CD4-positive, alpha-beta T cell treated with Interleukin-6 at 100 ng/mL for 8 hours (primary cell): Measurements from ENCODE around the gene ZNRD2.

Experiments
- DNase-seq: peaks from one replicate; pipeline ENCODE4 v3.0.0-alpha.2; 2020; ENCODE audit warnings: mixed read lengths, low spot score

Gene ZNRD2

GRCh38 chr11:65555693-65556231 lies 14.5 kb upstream of the ZNRD2 start:
- DNase-seq = no peak

- no peak for DNase-seq
Observed at GRCh38 chr11:65556470-65557279, 13.6 kb upstream of the ZNRD2 start.

GRCh38 chr11:65557280-65558001 lies 12.8 kb upstream of the ZNRD2 start:
- DNase-seq = no peak

DNA sequence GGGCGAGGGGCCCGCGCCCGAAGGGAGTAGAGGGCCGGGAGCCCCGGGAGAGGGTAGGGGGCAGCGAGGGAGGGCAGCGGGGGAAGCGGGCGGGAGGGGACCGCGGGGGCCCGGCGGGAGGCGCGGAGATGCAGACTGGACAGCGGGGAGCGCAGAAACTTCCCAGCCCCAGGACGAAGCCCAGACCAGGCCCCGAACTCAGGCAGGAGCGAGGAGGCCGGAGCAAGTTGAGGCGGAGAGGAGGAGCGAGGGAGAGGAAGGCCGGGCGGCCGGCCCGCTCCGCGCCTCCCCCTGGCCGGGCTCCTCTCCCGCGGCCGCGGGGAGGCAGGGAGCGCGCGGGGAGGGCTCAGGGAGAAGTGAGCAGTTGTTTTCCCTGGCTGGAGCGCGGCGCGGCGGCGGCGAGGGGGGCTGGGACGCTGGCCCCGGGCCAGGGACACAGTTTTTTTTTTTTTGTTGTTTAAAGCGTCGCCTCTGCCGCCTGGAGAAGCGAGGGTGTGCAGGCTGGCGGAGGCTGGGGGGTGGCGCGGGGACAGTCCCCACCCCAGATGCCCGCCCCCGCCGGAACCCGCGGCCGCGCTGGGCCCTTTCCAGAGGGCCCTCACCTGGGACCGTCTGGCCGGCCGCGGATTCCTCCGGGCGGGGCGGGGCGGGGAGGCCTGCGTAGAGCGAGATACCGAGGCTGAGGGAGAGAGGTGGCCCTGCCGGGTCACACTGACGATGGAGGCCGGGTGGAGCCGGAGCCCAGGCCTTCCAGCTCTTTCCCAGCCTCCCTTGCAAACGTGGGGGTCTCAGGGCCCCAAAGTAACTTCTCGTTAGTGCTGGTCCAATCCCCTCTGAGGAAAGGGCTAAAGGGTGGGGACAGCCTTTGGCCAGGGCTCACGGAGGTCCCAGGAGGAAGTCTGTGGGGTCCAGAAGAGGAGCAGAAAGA lies 12.0 kb upstream of the ZNRD2 start, which contains the start of gene LTBP3:
Gene LTBP3 (minus strand): TSS at position 358 of the 928 bp plus-strand sequence. CDS start 400 bp downstream, outside the sequence.
- peak; percentile 32 for DNase-seq

GRCh38 chr11:65558930-65559509 lies 11.3 kb upstream of the ZNRD2 start:
- no peak for DNase-seq

GRCh38 chr11:65559535-65559934 lies 10.7 kb upstream of the ZNRD2 start:
- DNase-seq = no peak

- no peak for DNase-seq
Observed at GRCh38 chr11:65559951-65560537, 10.2 kb upstream of the ZNRD2 start.

DNA sequence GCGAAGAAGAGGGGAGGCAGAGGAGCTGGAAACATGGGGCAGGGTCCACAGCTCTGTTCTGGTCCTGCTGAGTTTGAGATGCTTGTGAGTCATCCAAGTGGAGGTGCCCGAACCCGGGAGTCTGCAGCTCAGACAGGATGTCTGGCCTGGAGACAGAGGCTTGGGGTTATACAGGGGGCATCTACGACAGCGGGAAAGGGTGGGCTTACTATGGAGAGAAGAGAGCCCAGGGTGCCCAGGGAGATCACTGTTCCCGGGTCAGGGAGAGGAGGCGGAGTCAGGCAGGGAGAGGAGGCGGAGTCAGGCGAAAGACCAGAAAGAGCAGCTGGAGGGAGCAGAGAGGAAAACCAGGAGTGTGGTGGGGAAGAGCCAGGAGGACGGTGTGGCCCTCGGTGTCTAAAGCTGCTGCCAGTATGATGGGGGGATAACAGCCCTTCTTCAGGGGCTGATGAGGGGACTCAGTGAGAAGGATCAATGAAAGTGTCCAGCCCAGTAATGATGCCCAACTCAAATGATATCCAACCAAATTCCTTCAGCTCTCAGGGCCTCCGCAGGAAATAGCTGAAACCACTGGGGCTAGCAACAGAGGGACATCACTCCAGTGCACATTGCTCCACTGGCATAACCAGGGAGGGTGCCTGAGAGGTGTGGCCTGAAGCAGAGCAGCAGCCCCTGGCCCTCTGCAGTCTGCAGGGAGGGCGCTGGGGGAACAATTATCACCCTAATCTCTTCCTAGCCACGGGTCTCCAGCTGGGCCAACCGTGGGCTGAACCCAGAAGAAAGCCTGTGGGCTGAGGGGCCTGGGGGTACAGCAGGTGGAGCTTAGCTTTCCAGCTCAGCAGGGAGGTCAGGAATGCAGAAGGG lies 9.5 kb upstream of the ZNRD2 start:
- DNase-seq = no peak

DNA sequence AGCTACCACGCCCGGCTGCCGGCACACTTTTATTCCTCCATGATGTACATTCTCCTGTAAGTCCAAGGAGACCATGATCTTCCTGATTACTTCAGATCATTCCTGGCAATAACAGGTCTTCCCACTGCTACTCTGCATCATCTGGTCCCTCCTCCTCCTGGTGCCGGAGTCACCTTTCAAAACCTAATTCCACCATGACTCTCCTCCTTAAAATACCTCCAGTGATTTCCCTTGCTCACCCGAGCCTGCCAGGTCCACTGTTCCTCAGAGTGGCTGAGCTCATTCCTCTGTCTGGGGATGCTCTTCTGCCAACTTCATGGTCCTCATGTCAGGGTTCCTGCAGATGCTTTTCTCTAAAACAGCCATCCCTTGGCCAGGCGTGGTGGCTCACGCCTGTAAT lies 8.3 kb upstream of the ZNRD2 start:
- DNase-seq = no peak

GRCh38 chr11:65562788-65563187 lies 7.5 kb upstream of the ZNRD2 start:
- no peak for DNase-seq

GRCh38 chr11:65563601-65564000 lies 6.7 kb upstream of the ZNRD2 start:
- no peak for DNase-seq

DNA sequence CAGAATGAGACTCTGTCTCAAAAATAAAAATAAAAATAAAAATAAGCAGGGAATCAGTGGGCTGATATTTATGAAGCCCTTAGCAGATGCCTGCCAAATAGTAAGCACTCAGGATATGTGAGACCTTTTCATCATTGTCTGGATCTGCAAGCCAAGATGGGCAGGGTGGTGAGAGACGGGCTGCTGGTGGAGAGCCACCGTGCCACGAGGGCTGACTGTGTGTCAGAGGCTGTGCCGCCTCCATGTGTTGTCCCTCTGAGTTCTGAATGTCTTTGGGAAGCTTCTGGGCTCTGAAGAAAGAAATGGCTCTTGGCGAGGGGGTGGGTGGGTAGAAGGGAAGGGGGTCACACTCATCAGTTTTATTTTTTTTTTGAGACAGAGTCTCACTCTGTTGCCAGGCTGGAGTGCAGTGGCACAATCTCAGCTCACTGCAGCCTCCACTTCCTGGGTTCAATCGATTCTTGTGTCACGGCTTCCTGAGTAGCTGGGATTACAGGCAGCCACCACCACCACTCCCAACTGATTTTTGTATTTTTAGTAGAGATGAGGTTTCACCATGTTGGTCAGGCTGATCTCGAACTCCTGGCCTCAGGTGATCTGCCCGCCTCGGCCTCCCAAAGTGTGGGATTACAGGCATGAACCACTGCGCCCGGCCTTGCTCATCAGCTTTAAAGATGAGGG lies 5.3 kb upstream of the ZNRD2 start:
- peak; percentile 49 for DNase-seq

- peak; percentile 48 for DNase-seq
Observed at GRCh38 chr11:65565624-65566453, 4.4 kb upstream of the ZNRD2 start.

DNA sequence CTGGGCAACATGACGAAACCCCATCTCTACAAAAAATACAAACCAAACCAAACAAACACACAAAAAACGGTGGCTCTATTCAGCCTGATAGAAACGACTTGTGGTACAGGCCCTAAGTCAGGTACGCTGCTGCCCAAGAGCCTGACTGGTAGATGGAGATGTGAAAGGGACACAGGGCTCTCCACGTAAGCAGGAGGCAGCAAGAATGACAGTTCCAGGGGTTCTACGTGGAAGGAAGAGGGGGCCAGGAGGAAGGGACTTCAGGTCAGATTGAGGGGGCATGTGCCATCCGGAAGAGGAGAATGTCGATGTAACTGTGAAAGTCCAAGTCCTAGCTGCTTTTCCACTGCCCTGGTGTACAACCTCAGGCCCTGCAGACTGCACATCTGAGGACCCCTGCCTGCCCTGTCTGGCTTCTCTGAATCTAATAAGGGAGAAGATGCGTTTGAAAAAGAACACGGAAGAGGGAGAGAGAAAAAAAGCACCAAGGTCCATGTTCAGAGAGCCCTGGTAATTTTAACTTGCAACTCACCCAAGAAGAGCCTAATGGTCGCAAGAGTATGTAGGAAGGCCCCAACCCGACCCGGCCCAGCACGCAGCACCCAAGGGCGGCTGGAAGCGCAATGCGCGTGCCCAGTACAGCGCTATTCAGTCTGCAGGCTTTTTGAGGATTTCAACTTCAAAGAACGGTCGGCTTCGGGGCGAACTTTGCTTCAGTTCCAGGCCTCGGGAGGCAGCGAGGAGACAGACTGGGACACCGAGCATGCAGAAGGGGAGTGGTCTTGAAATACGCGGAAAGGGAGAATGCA lies 909 bp upstream of the ZNRD2 start:
- no peak for DNase-seq

- DNase-seq = no peak
Observed at GRCh38 chr11:65571420-65571819, 1.1 kb downstream of the ZNRD2 start.

DNA sequence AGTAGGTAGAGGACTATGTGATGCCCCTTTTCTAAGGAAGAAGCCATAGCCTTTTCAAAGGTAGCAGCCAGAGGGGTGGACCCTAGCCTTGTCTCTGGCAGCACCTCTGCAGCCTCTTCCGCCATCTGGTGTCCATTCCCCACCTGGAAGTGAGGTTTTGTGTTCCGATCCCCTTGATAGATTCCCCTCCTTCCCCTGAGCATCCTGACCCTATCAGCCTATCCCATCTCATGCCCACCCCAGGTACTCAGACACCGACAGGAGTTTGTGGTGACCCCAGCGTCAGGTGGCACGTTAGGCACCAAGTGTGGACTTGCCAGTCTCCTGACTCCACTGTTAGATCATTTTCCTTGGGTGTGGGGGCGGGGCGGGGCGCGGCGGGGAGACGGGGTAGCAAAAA lies 1.7 kb downstream of the ZNRD2 start:
- no peak for DNase-seq

GRCh38 chr11:65572356-65573051 lies 2.2 kb downstream of the ZNRD2 start, which contains the start of gene FAM89B:
FAM89B (plus strand) TSS chr11:65572538; CDS start chr11:65572670, 132 bp downstream.
- peak; percentile 87 for DNase-seq
